ENCODE data around the gene ZNHIT6.

GRCh38 chr1:85602571-85602970 is 105.7 kb downstream of the ZNHIT6 start:
- TF ChIP-seq, protein P1, sequence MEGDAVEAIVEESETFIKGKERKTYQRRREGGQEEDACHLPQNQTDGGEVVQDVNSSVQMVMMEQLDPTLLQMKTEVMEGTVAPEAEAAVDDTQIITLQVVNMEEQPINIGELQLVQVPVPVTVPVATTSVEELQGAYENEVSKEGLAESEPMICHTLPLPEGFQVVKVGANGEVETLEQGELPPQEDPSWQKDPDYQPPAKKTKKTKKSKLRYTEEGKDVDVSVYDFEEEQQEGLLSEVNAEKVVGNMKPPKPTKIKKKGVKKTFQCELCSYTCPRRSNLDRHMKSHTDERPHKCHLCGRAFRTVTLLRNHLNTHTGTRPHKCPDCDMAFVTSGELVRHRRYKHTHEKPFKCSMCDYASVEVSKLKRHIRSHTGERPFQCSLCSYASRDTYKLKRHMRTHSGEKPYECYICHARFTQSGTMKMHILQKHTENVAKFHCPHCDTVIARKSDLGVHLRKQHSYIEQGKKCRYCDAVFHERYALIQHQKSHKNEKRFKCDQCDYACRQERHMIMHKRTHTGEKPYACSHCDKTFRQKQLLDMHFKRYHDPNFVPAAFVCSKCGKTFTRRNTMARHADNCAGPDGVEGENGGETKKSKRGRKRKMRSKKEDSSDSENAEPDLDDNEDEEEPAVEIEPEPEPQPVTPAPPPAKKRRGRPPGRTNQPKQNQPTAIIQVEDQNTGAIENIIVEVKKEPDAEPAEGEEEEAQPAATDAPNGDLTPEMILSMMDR (IDR thresholded peaks at IDR 0.05), result no peak
- TF ChIP-seq POLR2A (IDR thresholded peaks at IDR 0.05), result no peak
